Fibroblast of upper back skin (primary cell): ENCODE measurements around the gene MAN2B1.
A peak's percentile ranks its signal among the peaks of the same experiment; 100 is the strongest.
"Not testable (repeated sequence)": the region's sequence is repeated elsewhere in the genome, so short reads cannot be mapped to it uniquely, and the experiment has no call there.

Source experiments
- DNase-seq: peaks from one replicate; pipeline ENCODE4 v3.0.0-alpha.2; 2013

Gene MAN2B1

GRCh38 chr19:12666265-12667048 lies at the start of gene MAN2B1, which contains the start of gene WDR83:
Gene MAN2B1 (minus strand): TSS chr19:12666742. CDS start chr19:12666701, 41 bp downstream.
Gene WDR83 (plus strand): TSS chr19:12666807. CDS start chr19:12669791, 2,984 bp downstream.
- DNase-seq = peak; percentile 62

- DNase-seq = no peak
Observed at GRCh38 chr19:12715929-12716328, 49.4 kb upstream of the MAN2B1 start.

DNA sequence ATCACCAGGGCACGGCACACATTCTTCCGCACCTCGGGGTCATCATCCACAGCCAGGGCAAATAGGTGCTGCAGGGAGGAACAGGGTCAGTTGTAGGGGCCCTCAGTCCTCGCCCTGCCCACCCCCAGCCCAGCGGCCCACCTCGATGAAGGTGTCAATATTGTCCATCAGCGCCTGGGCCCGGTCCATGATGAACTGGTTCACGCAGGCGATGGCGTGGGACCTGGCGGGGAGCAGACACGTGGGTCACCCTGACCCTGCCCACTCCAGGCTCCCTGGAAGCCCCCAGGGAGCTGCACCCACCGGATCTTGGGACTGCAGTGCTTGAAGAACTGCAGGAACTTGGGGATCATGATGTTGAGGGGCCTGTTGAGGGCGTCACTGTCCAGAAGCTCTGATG lies 48.6 kb upstream of the MAN2B1 start:
- no peak for DNase-seq

- not testable (repeated sequence) for DNase-seq
Observed at GRCh38 chr19:12713304-12713703, 46.8 kb upstream of the MAN2B1 start.

- DNase-seq = not testable (repeated sequence)
Observed at GRCh38 chr19:12712077-12712476, 45.5 kb upstream of the MAN2B1 start.

DNA sequence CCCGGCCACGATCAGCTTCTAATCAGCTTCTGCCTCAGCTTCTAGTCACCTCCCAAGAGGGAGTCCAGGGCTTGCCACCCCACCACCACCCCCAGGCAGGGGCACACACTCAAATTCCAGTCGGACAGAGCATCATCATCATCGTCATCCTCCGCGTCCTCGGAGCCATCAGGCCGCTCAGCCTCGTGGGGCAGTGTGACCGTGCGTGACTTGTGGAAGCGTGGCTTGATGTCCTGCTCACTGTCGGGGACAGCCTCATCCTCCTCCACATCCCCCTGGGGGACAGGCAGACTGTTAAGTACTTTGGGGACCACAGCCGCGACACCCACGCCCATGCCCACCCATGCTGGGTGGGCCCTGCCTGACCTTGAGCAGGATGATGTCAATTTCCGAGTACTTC lies 44.6 kb upstream of the MAN2B1 start:
- DNase-seq = no peak

DNA sequence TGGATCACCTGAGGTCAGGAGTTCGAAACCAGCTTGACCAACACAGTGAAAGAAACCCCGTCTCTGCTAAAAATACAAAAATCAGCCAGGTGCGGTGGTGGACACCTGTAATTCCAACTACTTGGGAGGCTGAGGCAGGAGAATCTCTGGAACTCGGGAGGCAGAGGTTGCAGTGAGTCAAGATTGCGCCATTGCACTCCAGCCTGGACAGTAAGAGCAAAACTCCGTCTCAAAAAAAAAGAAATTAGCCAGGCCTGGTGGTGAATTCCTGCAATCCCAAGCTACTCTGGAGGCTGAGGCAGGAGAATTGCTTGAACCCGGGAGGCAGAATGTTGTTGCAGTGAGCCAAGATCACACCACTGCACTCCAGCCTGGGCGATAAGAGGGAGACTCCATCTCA lies 42.1 kb upstream of the MAN2B1 start:
- no peak for DNase-seq

DNA sequence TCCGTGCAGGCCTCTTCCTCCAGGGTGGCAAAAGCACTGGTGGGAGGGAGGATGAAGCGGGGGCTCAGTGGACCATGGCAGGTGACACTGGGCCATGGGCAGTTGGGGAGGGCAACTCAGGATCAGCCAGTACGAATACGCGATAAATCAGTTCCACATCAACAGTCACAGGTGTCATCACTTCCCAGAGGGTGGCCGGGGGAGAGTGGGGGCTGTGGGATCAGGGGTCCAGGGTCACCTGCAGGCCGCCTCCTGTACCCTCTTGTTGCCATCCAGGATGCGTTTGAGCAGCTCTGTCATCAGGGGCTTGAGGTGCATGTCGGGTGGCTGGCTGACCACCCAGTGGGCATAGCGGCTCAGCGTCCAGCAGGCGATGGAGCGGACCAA lies 39.8 kb upstream of the MAN2B1 start:
- no peak for DNase-seq

- no peak for DNase-seq
Observed at GRCh38 chr19:12705654-12706331, 39.3 kb upstream of the MAN2B1 start.

- DNase-seq = no peak
Observed at GRCh38 chr19:12705169-12705568, 38.6 kb upstream of the MAN2B1 start.

- peak; percentile 27 for DNase-seq
Observed at GRCh38 chr19:12703046-12703445, 36.5 kb upstream of the MAN2B1 start.

GRCh38 chr19:12701596-12702282 lies 35.2 kb upstream of the MAN2B1 start:
- no peak for DNase-seq

- no peak for DNase-seq
Observed at GRCh38 chr19:12698138-12698537, 31.6 kb upstream of the MAN2B1 start.

GRCh38 chr19:12697425-12697824 lies 30.9 kb upstream of the MAN2B1 start:
- not testable (repeated sequence) for DNase-seq

DNA sequence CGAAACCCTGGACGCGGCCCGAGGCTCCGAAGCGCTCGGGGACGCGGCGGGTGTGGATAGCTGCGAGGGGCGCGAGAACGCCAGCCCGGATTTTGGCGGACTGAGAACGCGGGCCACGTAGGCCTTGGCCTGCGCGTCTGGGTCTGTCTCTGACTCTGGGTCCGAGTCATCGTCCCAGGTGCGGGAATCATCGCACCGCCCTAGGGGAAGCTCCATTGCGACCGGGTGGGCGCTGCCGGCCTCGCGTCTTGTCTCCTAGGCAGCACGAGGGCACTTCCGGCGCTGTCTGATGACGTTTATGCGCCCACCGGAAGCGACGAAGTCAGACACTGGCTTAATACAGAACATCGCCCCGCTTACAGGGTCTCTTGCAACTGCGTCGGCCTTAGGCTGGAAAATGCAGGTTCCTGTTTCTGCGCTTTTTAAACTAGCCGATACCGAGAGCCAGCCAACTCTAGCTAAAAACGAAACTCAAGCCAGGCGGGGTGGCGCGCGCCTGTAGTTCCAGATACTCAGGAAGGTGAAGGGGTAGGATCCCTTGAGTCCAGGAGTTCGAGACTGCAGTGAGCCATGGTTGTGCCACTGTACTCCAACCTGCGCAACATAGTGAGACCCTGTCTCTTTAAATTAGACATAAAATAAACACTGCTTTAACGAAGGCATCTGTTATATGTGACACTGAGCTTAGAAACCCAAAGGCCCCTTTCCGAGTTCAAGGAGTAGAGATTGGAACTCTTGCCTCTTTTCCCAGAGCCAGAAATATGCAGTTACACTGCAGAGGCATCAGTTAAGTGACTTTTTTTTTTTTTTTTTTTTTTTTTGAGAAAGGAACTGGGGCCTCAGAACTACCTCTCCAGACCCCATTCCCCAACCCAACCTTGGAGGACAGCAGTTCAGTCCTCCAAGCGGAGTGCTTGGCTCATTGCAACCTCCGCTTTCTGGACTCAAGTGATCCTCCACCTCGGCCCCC lies 30.1 kb upstream of the MAN2B1 start, which contains the start of gene FBXW9:
TSS of gene FBXW9 (minus strand) at position 266 of the 970 bp plus-strand sequence. CDS start at position 216, 50 bp downstream.
- peak; percentile 95 for DNase-seq

GRCh38 chr19:12695997-12696365 lies 29.4 kb upstream of the MAN2B1 start:
- DNase-seq = no peak

DNA sequence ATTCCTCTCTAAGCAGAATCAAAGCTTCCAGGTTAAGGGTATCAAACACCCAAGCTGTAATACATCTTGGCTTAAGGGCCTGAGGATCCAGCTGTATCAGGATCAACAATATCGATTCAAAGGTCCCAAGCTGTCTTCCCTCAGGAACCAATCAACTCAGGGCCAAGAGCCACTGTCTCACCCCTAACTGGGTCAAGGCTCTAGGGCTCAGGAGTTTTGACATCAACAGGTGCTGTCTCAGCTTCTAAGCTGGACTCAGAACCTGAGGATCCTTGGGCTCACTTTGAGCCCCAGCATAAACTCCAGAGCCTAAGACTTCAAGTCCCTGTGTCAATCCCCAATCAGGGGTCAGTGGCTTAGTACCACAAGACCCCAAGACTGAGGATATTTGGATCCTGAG lies 29.0 kb upstream of the MAN2B1 start:
- DNase-seq = no peak

DNA sequence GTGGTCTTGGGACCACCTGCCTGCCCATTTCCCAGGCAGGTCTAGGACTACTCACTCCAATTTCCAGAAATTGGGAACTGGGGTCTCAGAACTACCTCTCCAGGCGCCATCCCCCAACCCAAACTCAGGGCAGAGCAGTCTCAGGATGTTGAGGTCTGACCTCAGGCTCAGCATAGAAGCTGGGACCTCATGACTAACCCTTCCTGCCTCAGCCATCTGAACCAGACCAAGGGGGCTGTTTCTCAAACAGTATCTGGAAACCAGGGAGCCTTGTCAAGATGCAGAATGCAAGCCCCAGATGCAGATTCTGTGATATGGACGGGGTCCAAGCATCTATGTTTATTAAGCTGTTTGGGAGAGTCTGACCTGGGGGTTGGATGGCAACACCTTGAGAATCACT lies 28.6 kb upstream of the MAN2B1 start:
- DNase-seq = no peak

DNA sequence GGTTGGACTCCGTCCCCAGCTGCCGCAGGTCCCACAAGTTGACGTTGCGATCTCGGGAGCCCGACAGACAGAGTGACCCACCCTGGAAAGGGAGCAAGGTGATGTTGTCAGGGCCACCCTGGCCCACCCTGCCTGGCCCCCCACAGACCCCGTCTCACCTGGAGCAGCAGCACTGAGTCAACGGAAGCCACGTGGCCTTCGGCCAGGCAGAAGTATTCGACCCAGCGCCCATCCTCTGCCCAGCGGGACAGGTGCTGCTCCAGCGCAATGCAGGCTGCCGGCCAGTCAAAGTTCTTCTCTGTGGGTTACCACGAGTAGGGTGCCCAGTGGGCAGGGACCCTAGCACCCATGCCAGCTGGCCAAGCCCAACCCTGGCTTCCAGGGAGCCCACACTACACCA lies 28.1 kb upstream of the MAN2B1 start:
- DNase-seq = no peak

GRCh38 chr19:12692960-12693359 lies 26.4 kb upstream of the MAN2B1 start:
- DNase-seq = no peak

DNA sequence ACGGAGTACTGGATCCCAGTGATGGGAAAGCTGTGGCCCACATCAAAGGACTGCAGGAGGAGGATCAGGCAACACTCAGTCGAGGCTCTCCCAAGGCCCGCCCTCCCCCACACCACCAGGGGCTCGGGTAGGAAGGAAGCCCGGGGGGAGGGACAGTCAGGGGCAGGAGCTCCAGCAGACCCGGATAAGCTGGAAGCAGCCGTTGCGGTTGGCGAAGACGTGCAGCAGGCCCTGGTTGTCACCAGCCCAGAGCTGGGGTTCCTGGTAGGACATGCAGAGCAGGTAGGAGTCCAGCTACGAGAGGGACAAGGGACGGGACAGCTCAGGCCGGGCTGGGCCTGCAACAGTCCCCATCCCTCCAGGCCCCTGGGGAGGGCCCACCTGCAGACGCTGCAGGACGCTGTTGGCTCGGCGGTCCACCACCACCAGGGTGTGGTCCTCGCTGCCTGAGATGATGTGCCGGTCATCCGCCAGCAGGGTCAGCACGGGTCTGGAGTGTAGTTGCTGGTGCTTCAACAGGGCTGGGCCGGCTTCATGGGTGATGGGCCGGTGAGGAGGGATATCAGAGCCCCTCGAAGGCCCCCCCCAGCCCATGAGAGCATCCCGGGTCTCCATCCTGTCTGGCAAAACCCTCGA lies 23.2 kb upstream of the MAN2B1 start:
- no peak for DNase-seq

DNA sequence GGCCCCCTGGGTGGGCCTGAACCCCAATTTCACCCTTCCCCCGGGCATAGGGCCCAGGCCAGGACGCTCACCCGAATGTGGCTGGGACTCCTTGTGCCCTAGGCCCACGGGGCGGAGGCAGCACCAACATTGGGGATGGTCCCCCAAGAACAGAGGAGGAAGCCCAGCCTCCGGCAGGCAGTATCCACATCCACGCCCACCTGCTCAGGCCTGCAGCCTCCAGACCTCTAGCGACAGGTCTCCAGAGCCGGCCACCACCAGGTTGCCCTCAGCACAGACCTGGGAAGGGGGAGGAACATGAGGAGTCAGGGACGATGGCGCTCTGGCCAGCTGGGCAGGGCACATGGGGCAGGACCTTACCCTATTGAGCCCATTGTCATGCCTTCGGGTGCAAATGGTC lies 22.5 kb upstream of the MAN2B1 start:
- no peak for DNase-seq
